Activated naive CD4-positive, alpha-beta T cell treated with anti-CD3 and anti-CD28 coated beads, Interleukin-2, amount 50 U/mL, for 24 hours (primary cell): ENCODE results near the gene C5orf58.

ENCODE experiments used
- H3K27ac Mint-ChIP-seq: one replicate; pipeline ENCODE4 v1.8.0; 2021; ENCODE audit warnings: mild to moderate bottlenecking, mixed read lengths
- H3K27me3 Mint-ChIP-seq: one replicate; pipeline ENCODE4 v1.8.0; 2021; ENCODE audit warnings: mixed read lengths
- H3K36me3 Mint-ChIP-seq: one replicate; pipeline ENCODE4 v1.8.0; 2021; ENCODE audit warnings: mixed read lengths
- H3K4me1 Mint-ChIP-seq: one replicate; pipeline ENCODE4 v1.8.0; 2021; ENCODE audit warnings: mixed read lengths
- H3K4me3 Mint-ChIP-seq: one replicate; pipeline ENCODE4 v1.8.0; 2021; ENCODE audit warnings: mild to moderate bottlenecking, mixed read lengths
- H3K9me3 Mint-ChIP-seq: one replicate; pipeline ENCODE4 v1.8.0; 2021; ENCODE audit warnings: mixed read lengths

C5orf58 gene

DNA sequence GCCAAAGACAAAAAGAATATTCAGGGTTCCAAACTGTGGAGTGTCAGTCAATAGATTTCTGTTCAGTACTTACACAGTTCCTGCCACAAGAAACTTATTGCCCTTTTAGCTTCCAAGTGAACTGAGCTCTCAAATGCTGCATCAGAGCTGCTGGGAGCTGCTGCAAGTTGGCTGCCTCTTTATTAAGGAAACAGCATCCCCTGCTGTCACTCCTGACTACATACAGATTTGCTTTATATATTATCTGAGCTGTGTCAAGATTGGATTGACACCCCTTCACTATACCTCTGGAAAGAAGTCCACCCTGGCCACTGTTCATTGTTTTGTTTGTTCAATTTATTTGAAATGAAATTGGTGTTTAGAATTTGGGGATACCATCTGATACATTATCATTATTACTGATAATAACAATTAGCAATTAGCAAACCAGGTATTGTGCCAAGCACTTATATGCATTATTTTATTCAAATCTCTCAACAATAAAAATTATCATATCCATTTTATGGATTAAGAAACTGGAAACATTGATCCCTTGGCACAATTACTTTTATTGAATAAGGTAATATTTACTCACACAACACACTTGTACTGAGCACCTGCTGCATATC lies 16.4 kb upstream of the C5orf58 start:
- no peaks in the 10 kb centered on the region for H3K9me3 Mint-ChIP-seq
- H3K4me3 Mint-ChIP-seq, result no peak overlapping the region
- H3K36me3 Mint-ChIP-seq, result no peaks in the 10 kb centered on the region
- no peaks in the 10 kb centered on the region for H3K4me1 Mint-ChIP-seq
- H3K27ac Mint-ChIP-seq, result no peak overlapping the region
- no peaks in the 10 kb centered on the region for H3K27me3 Mint-ChIP-seq

DNA sequence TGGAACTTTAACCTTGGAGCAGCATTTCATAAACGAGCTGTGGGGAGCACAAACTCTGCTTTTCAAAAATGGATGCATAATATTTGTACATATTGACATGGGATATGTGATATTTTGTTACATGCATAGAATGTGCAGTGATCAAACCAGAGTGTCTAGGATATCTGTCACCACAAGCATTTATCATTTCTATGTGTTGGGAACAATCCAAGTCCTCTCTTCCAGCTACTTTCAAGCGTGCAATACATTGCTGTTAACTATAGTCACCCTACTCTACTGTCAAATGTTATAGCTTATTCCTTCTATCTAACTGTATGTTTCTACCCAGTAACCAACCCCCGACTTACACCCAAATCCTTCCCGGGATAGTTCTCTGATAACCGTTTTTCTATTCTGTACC lies 15.0 kb upstream of the C5orf58 start:
- H3K9me3 Mint-ChIP-seq, result no peaks in the 10 kb centered on the region
- no peaks in the 10 kb centered on the region for H3K27me3 Mint-ChIP-seq
- H3K27ac Mint-ChIP-seq, result no peak overlapping the region
- H3K36me3 Mint-ChIP-seq, result no peaks in the 10 kb centered on the region
- no peaks in the 10 kb centered on the region for H3K4me1 Mint-ChIP-seq
- no peak overlapping the region for H3K4me3 Mint-ChIP-seq

DNA sequence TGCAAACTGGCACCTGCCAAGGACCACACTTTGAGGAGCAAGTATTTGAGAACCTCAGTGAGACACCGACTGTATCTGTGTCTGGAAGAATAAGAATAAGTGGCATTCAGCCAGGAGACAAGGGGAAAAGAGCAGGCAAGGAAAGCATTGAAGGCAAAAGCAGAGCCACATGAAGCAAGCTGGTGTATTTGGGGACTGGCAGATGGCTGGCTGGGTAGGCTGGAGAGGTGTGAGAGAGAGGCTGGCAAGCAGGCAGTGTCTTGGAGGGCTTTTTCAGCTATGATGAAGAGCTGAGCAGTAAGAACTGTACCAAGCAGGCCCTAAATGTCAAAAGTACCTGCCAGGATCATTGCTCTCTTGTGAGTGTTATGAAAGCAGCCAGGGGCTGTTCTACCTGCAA lies 14.1 kb upstream of the C5orf58 start:
- Mint-ChIP-seq H3K27me3 (no peaks in the 10 kb centered on the region), H3K4me1 (no peaks in the 10 kb centered on the region), H3K4me3 (no peak overlapping the region), H3K27ac (no peak overlapping the region), H3K36me3 (no peaks in the 10 kb centered on the region), H3K9me3 (no peaks in the 10 kb centered on the region)

DNA sequence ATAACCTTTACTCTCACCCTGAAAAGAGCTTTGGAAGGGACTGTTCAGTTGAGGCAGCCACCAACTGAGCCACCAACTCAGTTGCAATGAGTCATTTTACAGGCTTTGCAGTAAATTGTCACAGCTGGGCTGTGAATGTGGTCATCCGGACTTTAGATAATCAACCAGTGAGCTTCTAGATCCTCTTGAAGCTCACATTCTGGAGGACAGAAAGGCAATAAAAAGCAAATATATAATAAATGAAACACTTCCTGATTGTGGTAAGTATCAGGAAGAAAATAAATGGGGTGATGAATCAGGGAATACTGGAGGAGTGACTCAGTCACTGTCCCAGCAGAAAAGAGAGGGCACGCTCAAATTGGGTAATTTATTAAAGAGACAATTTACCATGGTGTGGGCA lies 13.2 kb upstream of the C5orf58 start:
- H3K4me3 Mint-ChIP-seq, result no peak overlapping the region
- no peaks in the 10 kb centered on the region for H3K27me3 Mint-ChIP-seq
- H3K27ac Mint-ChIP-seq, result no peak overlapping the region
- H3K36me3 Mint-ChIP-seq, result no peaks in the 10 kb centered on the region
- H3K9me3 Mint-ChIP-seq, result no peaks in the 10 kb centered on the region
- H3K4me1 Mint-ChIP-seq, result no peaks in the 10 kb centered on the region

DNA sequence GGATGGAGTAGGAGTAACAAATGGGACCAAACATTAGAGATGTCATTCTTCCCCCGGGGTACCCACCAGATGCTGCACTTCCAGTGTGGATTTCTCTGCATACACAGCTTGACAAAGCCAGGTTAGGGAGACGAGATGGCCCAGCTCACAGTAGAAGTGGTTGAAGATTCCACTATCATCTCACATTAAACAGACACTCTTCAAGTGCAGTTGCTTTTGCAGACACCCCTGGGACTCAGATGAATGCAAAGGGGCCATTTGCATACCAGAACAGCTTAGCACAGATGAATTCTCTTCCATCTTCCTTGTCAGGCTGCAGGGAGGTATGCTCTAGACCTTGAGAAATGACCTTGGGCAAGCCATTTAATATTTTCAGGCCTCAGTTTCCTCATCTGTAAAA lies 12.6 kb upstream of the C5orf58 start:
- H3K27ac Mint-ChIP-seq, result no peak overlapping the region
- no peaks in the 10 kb centered on the region for H3K4me1 Mint-ChIP-seq
- H3K4me3 Mint-ChIP-seq, result no peak overlapping the region
- H3K36me3 Mint-ChIP-seq, result no peaks in the 10 kb centered on the region
- no peaks in the 10 kb centered on the region for H3K9me3 Mint-ChIP-seq
- H3K27me3 Mint-ChIP-seq, result no peaks in the 10 kb centered on the region

DNA sequence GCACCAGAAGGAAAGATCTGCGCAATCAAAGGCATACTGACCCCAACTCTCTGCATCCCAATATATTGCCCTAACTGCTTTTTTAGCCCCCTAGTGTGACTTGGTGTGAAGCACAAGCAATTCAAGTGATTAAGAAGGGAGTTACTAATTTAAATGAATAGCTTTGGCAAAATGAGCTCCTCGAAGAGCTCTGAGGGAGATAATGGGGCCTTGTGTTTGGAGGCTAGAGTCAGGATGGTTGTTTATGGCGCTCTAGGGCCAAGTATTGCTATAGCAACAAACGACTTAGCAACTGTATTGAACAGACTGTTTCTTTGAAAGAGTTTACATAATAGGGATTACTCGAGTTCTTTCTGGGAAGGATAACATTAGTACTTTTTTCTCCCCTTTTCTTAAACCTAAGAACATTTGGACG lies 11.5 kb upstream of the C5orf58 start:
- Mint-ChIP-seq H3K27ac (no peak overlapping the region), H3K4me3 (no peak overlapping the region), H3K9me3 (no peaks in the 10 kb centered on the region), H3K36me3 (no peaks in the 10 kb centered on the region), H3K4me1 (peaks cover 5% of the 10 kb centered on the region), H3K27me3 (no peaks in the 10 kb centered on the region)

DNA sequence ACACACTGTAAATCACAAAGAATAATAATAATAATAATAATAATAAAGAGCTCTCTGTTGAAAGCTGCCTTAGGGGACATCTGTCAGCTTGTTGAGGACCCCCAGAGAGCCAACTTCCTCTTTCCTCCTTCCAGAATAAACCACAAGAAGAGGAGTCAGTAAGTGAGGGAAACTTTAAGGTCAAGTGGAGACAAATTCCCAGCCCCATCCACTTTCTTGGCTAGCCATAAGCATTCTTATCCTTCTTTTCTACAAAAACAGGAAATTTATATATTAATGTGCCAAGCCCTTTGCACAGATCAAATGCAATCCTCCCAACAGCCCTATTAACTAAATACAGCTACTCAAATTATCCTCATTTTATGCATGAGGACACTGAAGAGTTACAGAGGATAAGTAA lies 9.4 kb upstream of the C5orf58 start:
- no peaks in the 10 kb centered on the region for H3K9me3 Mint-ChIP-seq
- no peak overlapping the region for H3K27ac Mint-ChIP-seq
- H3K4me3 Mint-ChIP-seq, result no peak overlapping the region
- H3K36me3 Mint-ChIP-seq, result no peaks in the 10 kb centered on the region
- no peaks in the 10 kb centered on the region for H3K27me3 Mint-ChIP-seq
- peaks cover 5% of the 10 kb centered on the region for H3K4me1 Mint-ChIP-seq

DNA sequence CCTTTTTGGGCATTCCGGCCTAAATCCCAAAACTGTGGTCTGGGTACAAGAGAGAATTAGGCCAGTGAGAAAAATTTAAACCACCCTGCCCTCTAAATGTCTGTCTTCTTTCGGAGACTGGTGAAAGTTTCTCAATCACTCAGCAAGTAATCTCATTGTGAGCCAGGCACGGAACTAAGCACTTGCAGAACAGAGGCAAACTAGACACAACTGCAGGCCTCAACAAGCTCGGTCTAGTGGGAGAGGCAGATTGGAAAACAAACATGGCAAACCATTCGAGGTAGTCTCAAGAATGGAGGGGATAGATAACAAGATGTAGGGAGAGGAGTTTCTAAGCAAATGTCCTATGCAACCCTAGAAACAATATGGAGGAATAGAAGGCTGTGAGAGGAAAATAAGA lies 8.9 kb upstream of the C5orf58 start:
- no peak overlapping the region for H3K4me3 Mint-ChIP-seq
- H3K4me1 Mint-ChIP-seq, result peaks cover 5% of the 10 kb centered on the region
- H3K27ac Mint-ChIP-seq, result no peak overlapping the region
- no peaks in the 10 kb centered on the region for H3K9me3 Mint-ChIP-seq
- H3K36me3 Mint-ChIP-seq, result no peaks in the 10 kb centered on the region
- H3K27me3 Mint-ChIP-seq, result no peaks in the 10 kb centered on the region

DNA sequence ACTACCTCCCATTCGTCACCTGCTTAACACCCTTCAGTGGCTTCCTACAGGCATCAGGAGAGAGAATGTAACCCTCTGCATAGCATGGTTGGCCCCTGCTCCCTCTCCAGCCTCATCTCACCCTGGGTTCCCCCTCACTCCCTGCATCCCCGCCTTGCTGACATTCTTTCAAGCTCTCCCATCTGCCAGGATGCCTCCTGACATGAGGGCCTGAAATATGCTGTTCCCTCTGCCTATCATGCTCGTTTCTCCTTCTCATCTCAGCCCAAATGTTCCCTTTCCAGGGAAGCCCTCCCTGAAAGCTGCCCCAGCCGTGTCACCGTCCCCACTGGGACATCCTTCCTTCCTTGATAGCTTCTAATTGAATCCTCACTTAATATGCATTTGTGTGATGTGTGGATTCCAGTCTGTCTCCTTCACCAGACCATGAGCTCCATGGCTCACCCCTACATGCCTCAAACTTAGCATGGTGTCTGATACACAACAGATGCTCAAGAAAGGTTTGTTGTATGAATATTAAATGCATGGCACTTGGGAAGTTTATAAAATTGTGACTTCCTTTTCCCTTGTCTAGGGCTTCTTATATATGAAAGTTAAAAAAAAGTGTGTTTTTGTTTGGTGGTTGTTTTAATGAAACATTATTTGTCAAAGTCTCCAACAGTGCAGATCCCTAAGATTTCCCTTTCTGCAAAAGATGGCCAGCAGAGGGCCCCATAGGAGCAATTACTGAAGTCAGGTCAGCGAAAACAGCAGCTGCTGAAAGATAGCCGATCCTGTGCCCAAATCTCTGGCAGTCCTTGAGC lies 7.3 kb upstream of the C5orf58 start:
- Mint-ChIP-seq H3K27me3 (no peaks in the 10 kb centered on the region), H3K27ac (no peak overlapping the region)

DNA sequence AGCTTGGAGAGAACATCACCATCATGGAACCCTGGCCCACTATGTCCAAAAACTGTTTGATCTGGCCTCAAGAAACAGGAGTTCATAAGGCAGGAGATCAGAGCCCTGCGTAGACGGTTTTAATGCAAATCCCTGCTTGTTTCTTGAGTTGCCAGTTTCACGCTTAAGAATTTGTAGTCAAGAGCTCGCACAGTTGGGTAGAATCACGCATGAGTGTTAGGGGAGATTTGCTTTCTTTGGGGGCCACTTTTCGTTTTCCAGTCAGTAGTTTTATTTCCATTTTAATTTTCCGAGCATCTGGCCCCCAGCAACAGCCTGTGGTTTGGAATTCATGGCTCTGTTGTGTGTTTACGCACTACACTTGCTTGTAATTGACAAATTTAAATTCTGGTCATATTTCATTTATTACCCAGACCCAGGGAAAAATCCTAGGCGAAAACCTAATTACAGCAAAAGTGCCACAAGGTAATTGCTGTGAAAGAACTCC lies 6.6 kb upstream of the C5orf58 start:
- H3K27ac Mint-ChIP-seq, result no peak overlapping the region
- no peak overlapping the region for H3K4me3 Mint-ChIP-seq
- H3K9me3 Mint-ChIP-seq, result no peaks in the 10 kb centered on the region
- H3K36me3 Mint-ChIP-seq, result no peaks in the 10 kb centered on the region
- peaks cover 5% of the 10 kb centered on the region for H3K4me1 Mint-ChIP-seq
- no peaks in the 10 kb centered on the region for H3K27me3 Mint-ChIP-seq

More for the DNA sequence above, 7.3 kb upstream of the C5orf58 start:
- Mint-ChIP-seq H3K4me3 (no peak overlapping the region), H3K4me1 (peaks cover 5% of the 10 kb centered on the region), H3K9me3 (no peaks in the 10 kb centered on the region), H3K36me3 (no peaks in the 10 kb centered on the region)

DNA sequence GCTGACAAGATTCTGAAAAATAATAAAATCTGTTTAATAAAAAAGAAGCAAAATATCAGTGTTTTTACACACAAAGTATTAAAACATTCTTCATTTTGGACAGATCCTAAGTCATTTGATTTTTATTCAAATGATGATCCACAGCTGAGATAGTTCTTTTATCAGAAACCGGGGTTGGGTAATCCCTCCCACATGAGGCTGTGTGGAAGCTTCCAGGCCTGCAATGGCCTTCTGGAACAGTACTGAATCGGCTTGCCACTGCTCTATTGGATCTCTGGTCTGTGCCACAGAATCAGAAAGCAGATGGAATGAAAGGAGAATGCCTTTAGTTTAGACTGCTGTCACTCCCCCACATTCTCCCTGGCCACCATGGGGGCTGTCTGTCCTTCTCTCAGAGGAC lies 6.1 kb upstream of the C5orf58 start:
- Mint-ChIP-seq H3K36me3 (no peaks in the 10 kb centered on the region), H3K27me3 (no peaks in the 10 kb centered on the region), H3K4me1 (peaks cover 5% of the 10 kb centered on the region), H3K4me3 (no peak overlapping the region), H3K27ac (no peak overlapping the region), H3K9me3 (no peaks in the 10 kb centered on the region)

DNA sequence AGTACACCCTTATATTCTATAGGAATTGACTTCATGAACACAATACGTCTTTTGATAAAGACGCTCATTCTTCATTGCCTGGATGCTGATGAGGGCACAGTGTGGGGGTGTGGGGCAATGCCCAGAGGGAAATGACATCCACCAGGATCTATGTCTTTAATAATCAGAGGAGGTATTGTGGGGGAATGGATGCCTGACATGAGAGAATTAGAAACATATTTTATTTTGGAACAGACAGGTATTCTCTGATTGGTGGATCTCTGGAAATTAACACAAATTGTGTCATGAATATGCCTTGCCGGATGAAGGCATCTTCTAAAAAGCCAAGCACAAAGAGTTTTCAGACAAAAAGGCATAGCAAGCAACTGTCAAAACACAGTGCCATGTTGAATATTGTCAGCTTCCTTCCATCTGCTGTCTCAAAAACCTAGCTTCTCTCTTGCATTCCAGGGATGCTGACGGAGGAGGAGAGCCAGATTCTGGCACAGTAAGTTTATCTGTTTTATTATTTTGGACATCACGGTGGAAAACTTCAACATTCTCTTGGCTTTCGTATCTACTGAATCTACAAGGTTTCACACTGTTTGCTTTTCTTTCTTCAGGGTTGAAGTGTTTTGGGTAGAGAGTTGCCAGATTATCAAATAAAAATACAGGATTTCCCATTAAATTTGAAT lies 3.9 kb upstream of the C5orf58 start:
- H3K27ac Mint-ChIP-seq, result no peak overlapping the region
- H3K4me3 Mint-ChIP-seq, result no peak overlapping the region
- H3K36me3 Mint-ChIP-seq, result no peaks in the 10 kb centered on the region
- peaks cover 5% of the 10 kb centered on the region for H3K4me1 Mint-ChIP-seq
- H3K27me3 Mint-ChIP-seq, result no peaks in the 10 kb centered on the region
- no peaks in the 10 kb centered on the region for H3K9me3 Mint-ChIP-seq

DNA sequence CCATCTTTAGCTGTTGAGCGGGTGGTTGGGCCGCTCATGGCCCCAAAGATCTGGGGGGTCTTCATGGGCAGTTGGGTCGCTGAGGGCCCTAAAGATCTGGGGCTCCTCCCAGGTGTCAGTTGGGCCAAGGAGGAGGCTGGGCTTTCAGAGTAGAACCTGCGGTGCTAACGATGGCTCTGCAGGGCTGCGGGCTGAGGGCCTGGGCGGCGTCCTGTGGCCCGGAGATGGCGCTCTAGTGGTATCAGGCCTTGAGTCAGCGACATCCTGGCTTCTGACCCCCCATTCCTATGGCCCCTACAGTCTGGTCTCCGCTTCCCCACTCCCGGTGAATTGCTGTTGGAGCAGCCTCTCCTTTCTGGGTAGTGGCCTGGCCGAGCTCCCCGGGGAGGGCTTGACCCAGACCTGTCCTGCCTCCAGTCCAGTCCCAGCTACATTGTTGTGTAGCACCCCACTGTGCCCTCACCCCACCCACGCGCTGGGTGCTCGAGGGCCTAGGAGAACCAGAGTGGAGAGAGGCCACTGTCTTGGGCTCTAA lies 640 bp downstream of the C5orf58 start:
- Mint-ChIP-seq H3K27me3 (no peaks in the 10 kb centered on the region), H3K9me3 (no peaks in the 10 kb centered on the region), H3K27ac (no peak overlapping the region), H3K4me3 (no peak overlapping the region), H3K4me1 (peaks cover 14% of the 10 kb centered on the region), H3K36me3 (no peaks in the 10 kb centered on the region)

DNA sequence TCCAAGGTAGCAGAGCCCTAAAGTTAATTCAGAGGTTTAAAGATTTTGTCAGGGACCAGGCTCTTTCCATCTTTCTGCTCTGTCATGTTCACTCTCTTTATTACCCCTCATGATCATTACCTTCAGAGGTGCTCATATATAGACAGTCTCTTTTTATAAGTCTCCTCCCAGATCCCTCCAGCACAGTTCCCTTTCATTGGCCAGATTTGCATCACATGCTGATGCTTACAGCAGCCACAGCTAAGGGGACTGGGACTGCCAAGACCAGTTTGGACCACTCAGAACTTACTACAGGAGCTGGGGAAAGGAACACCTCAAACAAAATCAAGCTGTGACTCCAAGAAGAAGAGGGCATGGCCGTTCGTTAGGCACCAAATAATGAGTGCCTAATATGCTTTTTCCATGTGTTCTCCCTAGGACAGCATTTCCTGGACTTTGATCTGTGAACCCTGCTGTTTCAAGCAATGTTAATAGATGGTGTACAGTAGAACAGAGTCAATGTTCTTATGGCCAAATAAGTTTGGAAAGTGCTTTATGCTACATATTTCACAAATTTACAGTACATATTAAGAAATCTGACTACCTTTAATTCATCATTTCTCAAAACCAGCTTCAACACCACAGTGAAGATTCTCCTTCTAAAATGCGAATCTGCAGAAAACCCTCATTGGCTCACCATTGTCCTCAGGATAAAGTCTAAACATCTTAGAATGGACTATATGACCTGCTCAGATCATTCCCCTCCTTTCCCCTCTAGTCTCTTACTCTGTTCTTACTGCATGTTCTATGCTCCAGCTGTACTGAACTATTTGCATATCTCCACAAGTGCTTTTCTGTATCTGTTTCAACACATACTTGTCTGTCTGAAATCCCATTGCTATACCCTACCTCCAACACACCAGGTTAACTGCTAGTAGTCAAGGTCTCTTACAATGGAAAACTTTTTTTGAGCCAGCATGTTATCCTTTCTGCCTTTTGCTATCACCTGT lies 3.4 kb downstream of the C5orf58 start:
- H3K4me1 Mint-ChIP-seq, result peaks cover 14% of the 10 kb centered on the region
- H3K9me3 Mint-ChIP-seq, result no peaks in the 10 kb centered on the region
- no peak overlapping the region for H3K4me3 Mint-ChIP-seq
- no peaks in the 10 kb centered on the region for H3K27me3 Mint-ChIP-seq
- no peaks in the 10 kb centered on the region for H3K36me3 Mint-ChIP-seq
- H3K27ac Mint-ChIP-seq, result peak overlapping the region; percentile 63
